ENCODE measurements around the gene ALAS1.

GRCh38 chr3:52256622-52257021, 58.7 kb downstream of the ALAS1 start:
- TF ChIP-seq CTCF (IDR thresholded peaks at IDR 0.05): no peak
- TF ChIP-seq POLR2A (IDR thresholded peaks at IDR 0.05): no peak

All from body of pancreas (tissue), 4 donors.